SK-N-SH treated with all-trans-retinoic acid at 6 μM for 48 hours (cell line): ENCODE data around the gene AGPAT3.
A peak's percentile ranks its signal among the peaks of the same experiment; 100 is the strongest.

Experiments
- ATAC-seq: fragments of 200-7000 bp; cut with Tn5 transposase; 3 replicates; pipeline ENCODE4 v1.9.1; 2020; ENCODE audit warnings: mild to moderate bottlenecking, moderate library complexity
- ARNTL ChIP-seq: fragments of 450-650 bp; formaldehyde crosslinking; IDR thresholded peaks from 2 replicates; pipeline ENCODE4 v1.5.0; 2020; ENCODE audit warnings: low read depth, mild to moderate bottlenecking, moderate library complexity, borderline replicate concordance
- BACH2 ChIP-seq: fragments of 250-450 bp; sonication (Bioruptor Pico); IDR thresholded peaks from 2 replicates; pipeline ENCODE4 v1.9.0; 2021; ENCODE audit warnings: mild to moderate bottlenecking, borderline replicate concordance
- CREB5 ChIP-seq: fragments of 250-450 bp; sonication (Bioruptor Pico); IDR thresholded peaks from 2 replicates; pipeline ENCODE4 v1.5.1; 2020; ENCODE audit warnings: low read depth, mild to moderate bottlenecking, moderate library complexity
- CSRNP3 ChIP-seq: fragments of 250-450 bp; sonication (Bioruptor Pico); IDR thresholded peaks from 2 replicates; pipeline ENCODE4 v1.5.1; 2021; ENCODE audit warnings: mild to moderate bottlenecking, moderate library complexity
- ESRRG ChIP-seq: fragments of 250-450 bp; sonication (Bioruptor Pico); IDR thresholded peaks from 2 replicates; pipeline ENCODE4 v1.6.1; 2021; ENCODE audit warnings: mild to moderate bottlenecking
- GLIS3 ChIP-seq: fragments of 250-450 bp; sonication (Bioruptor Pico); IDR thresholded peaks from 2 replicates; pipeline ENCODE4 v1.5.0; 2020; ENCODE audit warnings: mild to moderate bottlenecking, moderate library complexity
- ISL1 ChIP-seq: fragments of 250-450 bp; sonication (Bioruptor Pico); IDR thresholded peaks from 2 replicates; pipeline ENCODE4 v2.1.2; 2022; ENCODE audit warnings: mild to moderate bottlenecking, moderate library complexity
- OSR1 ChIP-seq: fragments of 250-450 bp; sonication (Bioruptor Pico); IDR thresholded peaks from 2 replicates; pipeline ENCODE4 v1.8.0; 2022; ENCODE audit warnings: moderate library complexity, mild to moderate bottlenecking, inconsistent platforms
- PPARA ChIP-seq: fragments of 250-450 bp; sonication (Bioruptor Pico); IDR thresholded peaks from 2 replicates; pipeline ENCODE4 v1.5.0; 2020; ENCODE audit warnings: mild to moderate bottlenecking, borderline replicate concordance
- RARB ChIP-seq: fragments of 250-450 bp; sonication (Bioruptor Pico); IDR thresholded peaks from 2 replicates; pipeline ENCODE4 v1.8.0; 2021; ENCODE audit warnings: mild to moderate bottlenecking, moderate library complexity
- SNAI2 ChIP-seq: fragments of 250-450 bp; sonication (Bioruptor Pico); IDR thresholded peaks from 2 replicates; pipeline ENCODE4 v1.5.0; 2020; ENCODE audit warnings: mild to moderate bottlenecking, moderate library complexity
- TCF4 ChIP-seq: fragments of 250-450 bp; sonication (Bioruptor Pico); IDR thresholded peaks from 2 replicates; pipeline ENCODE4 v1.8.0; 2021; ENCODE audit warnings: mild to moderate bottlenecking, moderate library complexity, borderline replicate concordance
- TOX ChIP-seq: fragments of 250-450 bp; sonication (Bioruptor Pico); IDR thresholded peaks from 2 replicates; pipeline ENCODE4 v1.8.0; 2021; ENCODE audit warnings: mild to moderate bottlenecking, moderate library complexity, borderline replicate concordance
- ZC3H10 ChIP-seq: fragments of 250-450 bp; sonication (Bioruptor Pico); IDR thresholded peaks from 2 replicates; pipeline ENCODE4 v1.5.1; 2021; ENCODE audit warnings: mild to moderate bottlenecking, moderate library complexity
- ZFP3 ChIP-seq: fragments of 250-450 bp; sonication (Bioruptor Pico); IDR thresholded peaks from 2 replicates; pipeline ENCODE4 v1.5.0; 2020; ENCODE audit warnings: mild to moderate bottlenecking, moderate library complexity
- ZFP30 ChIP-seq: fragments of 450-650 bp; formaldehyde crosslinking; IDR thresholded peaks from 2 replicates; pipeline ENCODE4 v1.5.0; 2022; ENCODE audit warnings: mild to moderate bottlenecking, moderate library complexity
- ZNF565 ChIP-seq: fragments of 450-650 bp; formaldehyde crosslinking; conservative IDR thresholded peaks from 2 replicates; pipeline ENCODE4 v1.5.0; 2020; ENCODE audit warnings: low read depth, mild to moderate bottlenecking, moderate library complexity
- ZNF8 ChIP-seq: fragments of 450-650 bp; formaldehyde crosslinking; IDR thresholded peaks from 2 replicates; pipeline ENCODE4 v1.5.0; 2020; ENCODE audit warnings: mild to moderate bottlenecking, moderate library complexity
- TF ChIP-seq, protein P1 (sequence below): fragments of 250-450 bp; sonication (Bioruptor Pico); IDR thresholded peaks from 2 replicates; pipeline ENCODE4 v1.8.0; 2021; ENCODE audit warnings: low read depth, mild to moderate bottlenecking, moderate library complexity, borderline replicate concordance
- TF ChIP-seq, protein P2 (sequence below): fragments of 250-450 bp; sonication (Bioruptor Pico); IDR thresholded peaks from 2 replicates; pipeline ENCODE4 v1.8.0; 2020; ENCODE audit warnings: mild to moderate bottlenecking, moderate library complexity, borderline replicate concordance

AGPAT3 gene

DNA sequence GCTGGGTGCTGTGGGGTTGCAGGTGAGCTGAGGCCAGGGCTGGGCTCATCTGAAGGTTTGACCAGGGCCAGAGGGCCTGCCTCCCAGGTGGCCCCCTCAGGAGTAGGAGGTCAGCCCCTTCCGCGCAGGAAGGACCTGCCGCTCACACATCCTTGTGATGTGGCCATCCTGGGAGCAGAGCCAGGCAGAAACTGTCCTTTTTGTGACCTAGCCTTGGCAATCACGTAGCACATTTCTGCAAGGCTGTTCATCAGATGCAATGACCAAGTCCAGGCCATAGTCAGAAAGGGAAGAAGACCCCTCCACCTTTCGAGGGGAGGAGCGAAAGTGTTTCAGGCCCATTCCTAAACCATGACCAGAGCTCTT is 91.6 kb downstream of the AGPAT3 start:
- ATAC-seq, result peak; percentile 63
- TF ChIP-seq GLIS3 (no peak), ZNF8 (no peak), ZFP3 (no peak), SNAI2 (no peak), ZC3H10 (CRISPR knock-in tag) (no peak), CREB5 (CRISPR knock-in tag) (no peak), RARB (CRISPR knock-in tag) (no peak), CSRNP3 (CRISPR knock-in tag) (no peak), TCF4 (no peak), ZFP30 (CRISPR knock-in tag) (no peak), ARNTL (no peak)
- TF ChIP-seq, protein P1, sequence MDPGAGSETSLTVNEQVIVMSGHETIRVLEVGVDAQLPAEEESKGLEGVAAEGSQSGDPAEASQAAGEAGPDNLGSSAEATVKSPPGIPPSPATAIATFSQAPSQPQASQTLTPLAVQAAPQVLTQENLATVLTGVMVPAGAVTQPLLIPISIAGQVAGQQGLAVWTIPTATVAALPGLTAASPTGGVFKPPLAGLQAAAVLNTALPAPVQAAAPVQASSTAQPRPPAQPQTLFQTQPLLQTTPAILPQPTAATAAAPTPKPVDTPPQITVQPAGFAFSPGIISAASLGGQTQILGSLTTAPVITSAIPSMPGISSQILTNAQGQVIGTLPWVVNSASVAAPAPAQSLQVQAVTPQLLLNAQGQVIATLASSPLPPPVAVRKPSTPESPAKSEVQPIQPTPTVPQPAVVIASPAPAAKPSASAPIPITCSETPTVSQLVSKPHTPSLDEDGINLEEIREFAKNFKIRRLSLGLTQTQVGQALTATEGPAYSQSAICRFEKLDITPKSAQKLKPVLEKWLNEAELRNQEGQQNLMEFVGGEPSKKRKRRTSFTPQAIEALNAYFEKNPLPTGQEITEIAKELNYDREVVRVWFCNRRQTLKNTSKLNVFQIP, result no peak

DNA sequence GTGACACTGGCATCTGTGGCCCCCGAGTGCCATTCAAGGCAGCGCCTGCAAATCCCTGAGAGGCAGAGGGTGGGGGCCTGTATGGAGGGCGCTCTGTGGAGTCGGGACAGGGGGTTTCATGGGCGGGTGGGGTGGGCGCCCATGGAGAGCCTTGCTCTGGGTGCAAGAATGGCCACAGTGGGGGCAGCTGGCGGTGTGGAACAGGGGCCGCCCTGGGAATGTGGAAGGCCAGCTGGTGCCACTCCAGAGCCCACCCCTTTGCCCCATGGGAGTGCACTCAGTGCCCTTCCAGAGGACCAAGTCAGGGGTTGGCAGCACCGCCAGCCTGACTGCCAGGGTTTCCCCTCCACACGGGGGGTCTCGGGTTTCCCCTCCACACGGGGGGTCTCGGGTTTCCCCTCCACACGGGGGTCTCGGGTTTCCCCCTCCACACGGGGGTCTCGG is 92.1 kb downstream of the AGPAT3 start:
- no peak for ATAC-seq
- TF ChIP-seq, protein P2, sequence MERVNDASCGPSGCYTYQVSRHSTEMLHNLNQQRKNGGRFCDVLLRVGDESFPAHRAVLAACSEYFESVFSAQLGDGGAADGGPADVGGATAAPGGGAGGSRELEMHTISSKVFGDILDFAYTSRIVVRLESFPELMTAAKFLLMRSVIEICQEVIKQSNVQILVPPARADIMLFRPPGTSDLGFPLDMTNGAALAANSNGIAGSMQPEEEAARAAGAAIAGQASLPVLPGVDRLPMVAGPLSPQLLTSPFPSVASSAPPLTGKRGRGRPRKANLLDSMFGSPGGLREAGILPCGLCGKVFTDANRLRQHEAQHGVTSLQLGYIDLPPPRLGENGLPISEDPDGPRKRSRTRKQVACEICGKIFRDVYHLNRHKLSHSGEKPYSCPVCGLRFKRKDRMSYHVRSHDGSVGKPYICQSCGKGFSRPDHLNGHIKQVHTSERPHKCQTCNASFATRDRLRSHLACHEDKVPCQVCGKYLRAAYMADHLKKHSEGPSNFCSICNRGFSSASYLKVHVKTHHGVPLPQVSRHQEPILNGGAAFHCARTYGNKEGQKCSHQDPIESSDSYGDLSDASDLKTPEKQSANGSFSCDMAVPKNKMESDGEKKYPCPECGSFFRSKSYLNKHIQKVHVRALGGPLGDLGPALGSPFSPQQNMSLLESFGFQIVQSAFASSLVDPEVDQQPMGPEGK (CRISPR knock-in tag), result no peak
- TF ChIP-seq ZNF8 (no peak), SNAI2 (no peak), PPARA (CRISPR knock-in tag) (no peak), ISL1 (CRISPR knock-in tag) (no peak), ZFP3 (no peak)

- TF ChIP-seq ZNF565 (no peak), TCF4 (no peak), OSR1 (CRISPR knock-in tag) (no peak), BACH2 (CRISPR knock-in tag) (no peak), ESRRG (CRISPR knock-in tag) (no peak), ZNF8 (no peak), TOX (CRISPR knock-in tag) (no peak), ZFP3 (no peak), ZC3H10 (CRISPR knock-in tag) (no peak), CREB5 (CRISPR knock-in tag) (no peak)
- TF ChIP-seq, protein P1, result no peak
- no peak for ATAC-seq
Measured at GRCh38 chr21:43957611-43958362, 92.8 kb downstream of the AGPAT3 start.
